Measurements from ENCODE around the gene PALLD.

PALLD gene

GRCh38 chr4:168765322-168765721 lies 268.5 kb downstream of the PALLD start:
- H3K27ac ChIP-seq, result peak overlapping the region; percentile 72 to 92
- TF ChIP-seq, protein P1, sequence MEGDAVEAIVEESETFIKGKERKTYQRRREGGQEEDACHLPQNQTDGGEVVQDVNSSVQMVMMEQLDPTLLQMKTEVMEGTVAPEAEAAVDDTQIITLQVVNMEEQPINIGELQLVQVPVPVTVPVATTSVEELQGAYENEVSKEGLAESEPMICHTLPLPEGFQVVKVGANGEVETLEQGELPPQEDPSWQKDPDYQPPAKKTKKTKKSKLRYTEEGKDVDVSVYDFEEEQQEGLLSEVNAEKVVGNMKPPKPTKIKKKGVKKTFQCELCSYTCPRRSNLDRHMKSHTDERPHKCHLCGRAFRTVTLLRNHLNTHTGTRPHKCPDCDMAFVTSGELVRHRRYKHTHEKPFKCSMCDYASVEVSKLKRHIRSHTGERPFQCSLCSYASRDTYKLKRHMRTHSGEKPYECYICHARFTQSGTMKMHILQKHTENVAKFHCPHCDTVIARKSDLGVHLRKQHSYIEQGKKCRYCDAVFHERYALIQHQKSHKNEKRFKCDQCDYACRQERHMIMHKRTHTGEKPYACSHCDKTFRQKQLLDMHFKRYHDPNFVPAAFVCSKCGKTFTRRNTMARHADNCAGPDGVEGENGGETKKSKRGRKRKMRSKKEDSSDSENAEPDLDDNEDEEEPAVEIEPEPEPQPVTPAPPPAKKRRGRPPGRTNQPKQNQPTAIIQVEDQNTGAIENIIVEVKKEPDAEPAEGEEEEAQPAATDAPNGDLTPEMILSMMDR (IDR thresholded peaks at IDR 0.05), result no peak
- no peak for DNase-seq (ENCODE audit: low spot score)
- no peak overlapping the region for H3K4me3 ChIP-seq

DNA sequence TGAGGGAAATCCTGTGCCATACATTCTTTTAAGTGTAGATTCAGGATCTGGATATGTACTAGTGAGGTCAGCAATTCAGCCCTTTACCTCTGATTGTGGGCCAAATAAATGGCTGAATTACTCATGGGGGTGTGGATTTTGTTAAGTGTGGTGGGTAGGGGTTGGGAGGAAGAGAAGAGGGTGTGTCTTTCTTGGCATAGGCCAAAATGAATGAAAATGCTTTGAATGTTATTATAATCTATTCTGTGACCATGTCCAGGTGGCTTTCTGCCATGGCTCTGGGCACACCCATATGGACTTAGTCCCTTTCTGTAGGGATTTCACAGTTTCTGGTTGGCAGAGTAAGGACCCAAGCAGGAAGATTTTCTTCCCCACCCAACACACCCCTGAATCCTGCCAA lies 268.9 kb downstream of the PALLD start:
- TF ChIP-seq, protein P1 (IDR thresholded peaks at IDR 0.05), result no peak
- Histone ChIP-seq H3K27ac (peak overlapping the region; percentile 72 to 92), H3K4me3 (no peak overlapping the region)
- DNase-seq (ENCODE audit: low spot score), result no peak

GRCh38 chr4:168766604-168767316 lies 269.9 kb downstream of the PALLD start:
- TF ChIP-seq, protein P1 (IDR thresholded peaks at IDR 0.05), result no peak

DNA sequence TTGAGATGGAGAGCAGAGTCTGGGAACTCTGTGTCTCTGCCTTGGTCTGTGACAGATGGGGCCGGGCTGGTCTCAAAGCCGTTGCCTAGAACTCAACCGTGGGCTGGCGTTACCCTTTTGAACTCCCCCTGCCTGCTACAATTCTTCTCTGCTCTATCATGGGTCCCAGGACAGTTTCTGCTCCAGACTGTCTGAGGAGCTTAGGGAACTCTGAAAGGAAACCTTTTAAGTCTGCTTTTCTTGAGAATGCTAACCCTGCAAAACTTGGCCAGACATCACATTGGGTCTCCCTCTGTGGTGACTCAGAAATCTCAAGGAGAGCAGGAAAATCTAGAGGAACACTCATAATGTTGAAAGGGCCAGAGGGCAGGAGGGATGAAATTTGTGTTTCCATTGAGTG lies 272.6 kb downstream of the PALLD start:
- peak overlapping the region; percentile 5 for H3K4me3 ChIP-seq
- H3K27ac ChIP-seq, result peak overlapping the region; percentile 6 to 83
- TF ChIP-seq, protein P1 (IDR thresholded peaks at IDR 0.05), result no peak
- no peak for DNase-seq (ENCODE audit: low spot score)

More at GRCh38 chr4:168766604-168767316, 269.9 kb downstream of the PALLD start:
- Histone ChIP-seq H3K27ac (peak overlapping the region; percentile 72 to 92), H3K4me3 (peak overlapping the region; percentile 29)
- no peak for DNase-seq (ENCODE audit: low spot score)

DNA sequence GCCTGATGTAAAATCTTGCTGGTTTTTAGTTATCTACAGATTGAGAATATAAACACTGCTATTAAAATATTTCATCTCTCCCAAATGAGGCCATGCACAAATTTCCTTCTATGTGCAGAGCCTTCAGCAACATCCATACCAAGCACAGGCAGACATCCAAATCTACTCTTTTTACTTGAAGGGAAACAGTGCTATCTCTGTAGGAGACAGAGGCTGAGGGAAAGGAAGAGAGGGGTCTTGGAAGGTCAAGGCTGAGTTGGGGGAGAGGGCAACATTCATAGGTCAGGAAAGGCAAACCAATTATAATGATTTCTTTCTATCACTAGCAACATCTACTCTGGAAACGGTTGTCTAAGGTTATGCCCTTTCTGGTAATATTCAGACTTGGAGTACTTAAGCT lies 273.0 kb downstream of the PALLD start:
- Histone ChIP-seq H3K4me3 (no peak overlapping the region), H3K27ac (peak overlapping the region; percentile 60 to 83)
- TF ChIP-seq, protein P1 (IDR thresholded peaks at IDR 0.05), result no peak
- DNase-seq (ENCODE audit: low spot score), result no peak

GRCh38 chr4:168771251-168771650 lies 274.4 kb downstream of the PALLD start:
- DNase-seq (ENCODE audit: low spot score), result no peak
- TF ChIP-seq, protein P1 (IDR thresholded peaks at IDR 0.05), result no peak
- H3K4me3 ChIP-seq, result no peak overlapping the region
- H3K27ac ChIP-seq, result peak overlapping the region in 1 of 2 donors; percentile 52

All from coronary artery (tissue), 2 donors.